Activated naive CD4-positive, alpha-beta T cell (primary cell): ENCODE measurements around the gene TGIF1.

Source experiments
- DNase-seq, 4 experiments: peaks; one replicate each; lab custom pipeline; 2025; lab: John Stamatoyannopoulos, UW

The TGIF1 gene

DNA sequence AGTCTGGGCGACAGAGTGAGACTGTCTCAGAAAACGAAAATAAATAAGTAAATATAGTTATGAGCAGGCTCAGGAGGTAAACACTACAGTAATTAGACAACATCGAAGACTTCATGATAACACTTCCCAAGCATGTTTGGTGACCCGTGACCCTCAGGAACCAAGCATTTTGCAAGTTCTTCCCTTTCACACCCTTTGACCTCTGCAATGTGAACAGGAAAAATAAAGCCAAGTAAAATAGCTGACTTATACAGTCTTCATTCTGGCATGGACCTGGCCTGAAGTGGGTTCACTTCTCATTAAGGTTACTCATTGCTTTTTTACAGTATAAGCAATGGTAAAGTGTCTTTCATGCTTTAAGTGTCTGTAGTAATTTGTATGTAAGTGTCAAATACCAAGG is 15.3 kb upstream of the TGIF1 start:
- DNase-seq: no peak

DNA sequence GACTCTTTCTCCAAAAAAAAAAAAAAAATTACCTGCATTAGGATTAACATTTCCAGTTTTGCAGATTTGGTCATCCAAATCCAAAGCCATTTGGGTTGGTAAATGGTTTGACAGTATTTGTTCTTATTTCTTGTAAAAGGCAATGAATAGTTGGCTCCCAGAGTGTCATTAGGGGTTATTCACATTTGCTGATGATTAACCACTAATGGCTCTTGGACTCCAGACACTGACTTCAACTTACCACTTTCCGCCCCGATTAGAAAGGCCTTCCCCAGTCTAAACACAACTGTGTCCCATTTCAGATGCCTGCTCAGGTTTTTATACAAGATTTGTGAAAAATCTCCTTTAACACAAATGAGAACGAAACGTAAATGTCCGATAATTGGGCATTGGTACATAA is 9.6 kb upstream of the TGIF1 start:
- no peak for DNase-seq

DNA sequence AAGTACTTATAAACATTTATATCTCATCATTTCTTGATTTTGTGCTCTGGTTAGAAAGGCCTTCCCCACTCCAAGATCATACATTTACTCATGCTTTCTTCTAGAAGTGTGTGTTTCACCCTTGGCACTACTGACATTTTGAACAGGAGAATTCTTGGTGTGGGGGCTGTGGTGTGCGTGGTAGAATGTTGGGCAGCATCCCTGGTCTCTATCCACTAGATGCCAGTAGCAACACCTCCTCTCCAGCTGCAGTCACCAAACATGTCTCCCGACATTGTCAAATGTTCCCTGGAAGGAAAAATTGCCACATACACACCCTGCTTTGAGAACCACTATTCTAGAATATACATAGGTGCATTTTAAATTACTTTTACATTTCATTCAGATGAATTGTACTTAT is 8.7 kb upstream of the TGIF1 start:
- DNase-seq: no peak

GRCh38 chr18:3442919-3443318 is 7.1 kb upstream of the TGIF1 start:
- no peak for DNase-seq

GRCh38 chr18:3444296-3444695 is 5.7 kb upstream of the TGIF1 start:
- no peak for DNase-seq

DNA sequence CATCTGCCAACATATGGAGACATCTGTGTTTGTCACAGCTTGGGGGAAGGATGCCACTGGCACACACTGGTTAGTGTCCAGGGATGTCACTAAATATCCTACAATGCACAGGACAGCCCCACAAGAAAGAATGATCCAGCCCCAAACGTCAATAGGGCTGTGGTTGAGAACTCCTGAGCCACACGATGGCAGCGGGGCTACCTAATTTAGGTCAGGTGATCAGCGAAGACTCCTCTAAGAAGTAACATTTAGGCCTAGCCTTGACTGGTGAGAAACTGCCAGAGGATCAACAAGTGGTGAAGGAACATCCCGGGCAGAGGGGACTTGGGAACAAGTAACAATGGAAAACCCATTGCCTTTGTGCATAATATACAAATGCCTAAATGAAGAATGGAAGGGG is 5.0 kb upstream of the TGIF1 start:
- DNase-seq: no peak

DNA sequence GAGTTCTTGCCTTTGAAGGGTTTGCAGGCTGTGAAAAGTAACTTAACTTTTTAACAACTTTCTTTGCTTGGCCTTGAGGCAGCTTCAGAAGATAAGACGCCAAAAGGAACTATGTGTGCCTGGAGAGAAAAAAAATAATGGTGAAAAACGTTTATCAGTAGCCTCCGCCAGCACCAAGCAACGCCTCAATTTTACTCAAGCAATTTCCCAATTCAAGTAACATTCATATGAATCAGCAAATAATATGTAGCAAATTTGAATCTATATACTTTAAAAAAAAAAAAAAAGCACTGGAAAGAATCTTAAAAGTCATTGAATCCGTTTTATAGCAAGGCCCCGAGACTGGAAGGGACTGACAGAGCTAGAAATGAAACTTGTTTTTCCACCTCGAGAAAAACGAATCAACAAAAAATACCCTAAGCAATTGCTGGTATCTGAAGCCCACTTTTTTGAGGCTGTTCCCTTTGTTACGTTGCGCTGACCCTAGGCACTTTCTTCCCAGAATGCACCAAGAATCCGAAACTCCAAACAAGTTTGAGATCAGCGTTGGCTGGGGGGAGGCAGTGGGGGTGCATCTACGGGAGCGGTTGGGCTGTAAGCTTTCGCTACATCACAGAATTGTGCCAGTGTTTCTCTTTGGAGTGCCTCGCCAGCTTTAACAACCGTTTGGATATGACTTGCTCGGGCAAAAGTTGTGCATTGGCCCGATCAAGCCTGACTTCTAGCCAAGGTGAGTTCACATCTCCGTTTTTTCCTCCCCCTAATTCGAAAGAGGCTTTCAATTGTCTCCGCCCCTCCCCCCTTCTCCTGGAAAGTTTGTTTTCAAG is 2.7 kb upstream of the TGIF1 start:
- no peak for DNase-seq

DNA sequence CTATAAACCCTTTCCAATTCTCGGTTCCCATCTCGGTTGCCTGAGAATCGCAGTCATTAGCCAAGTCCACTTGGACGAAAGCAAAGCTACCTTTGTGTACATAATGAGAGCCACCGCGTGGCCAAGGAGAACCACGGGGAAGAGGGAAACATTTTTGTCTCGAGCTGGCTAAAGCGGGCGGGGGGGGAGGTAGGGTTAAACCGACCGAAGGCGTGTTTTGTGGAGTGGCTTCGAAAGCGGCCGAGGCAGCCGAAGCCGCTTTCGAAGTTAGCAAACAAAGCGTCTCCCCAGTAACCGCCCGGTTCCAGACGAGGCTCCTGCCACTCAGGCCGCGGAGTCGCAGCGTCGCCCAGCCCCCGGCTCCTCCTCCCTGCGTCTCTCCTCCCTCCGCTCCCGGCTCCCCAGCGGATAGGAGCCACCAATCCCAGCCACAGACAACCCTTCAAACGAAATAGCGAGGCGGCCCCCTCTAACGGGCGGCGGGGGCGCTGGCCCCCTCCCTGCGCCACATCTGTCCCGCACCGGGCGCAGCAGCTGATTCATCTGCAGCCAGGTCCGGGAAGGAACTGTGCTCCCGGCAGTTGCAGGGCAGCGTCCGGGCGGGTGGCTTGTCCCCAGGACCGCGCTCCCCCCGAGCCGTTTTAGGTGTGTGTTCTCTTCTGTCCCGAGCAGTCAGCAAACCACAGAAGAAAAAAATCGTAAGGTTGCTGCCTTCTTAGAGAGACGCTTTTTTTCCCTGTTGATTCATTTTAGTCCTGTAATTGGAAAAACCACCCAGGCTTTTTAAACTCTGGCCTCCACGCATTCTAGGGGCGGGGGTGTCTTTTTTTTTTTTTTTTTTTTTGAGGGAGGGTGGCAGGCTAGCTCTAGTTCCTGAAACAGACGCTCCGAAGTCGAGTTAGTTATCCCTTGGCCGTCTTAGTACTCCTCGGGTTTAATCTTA is 1.8 kb upstream of the TGIF1 start:
- DNase-seq: peak; percentile 46 to 75 (median 61)

DNA sequence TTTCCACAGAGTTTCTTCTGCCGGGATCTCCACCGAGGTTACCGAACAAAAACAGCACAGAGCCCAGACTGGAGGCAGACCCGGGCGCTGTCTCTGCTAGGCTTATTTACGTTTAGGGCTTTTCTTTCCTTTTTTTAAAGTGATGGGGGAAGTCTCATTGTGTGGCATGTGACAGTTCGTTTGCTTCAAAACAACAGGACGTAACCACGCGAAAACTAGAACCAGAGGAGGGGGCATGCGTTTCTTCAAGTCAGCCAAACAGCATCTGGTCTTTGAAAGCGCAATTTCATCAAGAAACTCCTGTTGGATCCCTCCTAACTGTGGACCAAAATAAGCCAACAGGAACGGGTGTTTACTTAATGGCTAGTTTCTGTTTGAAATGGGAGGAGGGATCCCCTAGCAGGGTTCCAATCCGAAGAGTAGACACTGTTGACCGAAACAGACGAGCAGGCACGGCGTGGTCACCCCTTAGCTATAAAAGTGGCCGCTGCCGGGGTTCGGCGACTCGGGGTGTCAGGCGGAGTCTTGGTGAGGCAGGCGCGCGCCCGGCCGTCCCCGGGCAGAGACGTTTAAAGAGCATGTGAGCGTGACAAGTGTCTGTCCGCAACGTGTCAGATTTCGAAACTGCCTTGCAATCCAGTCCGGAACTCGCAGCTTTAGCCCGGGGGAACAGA is 997 bp upstream of the TGIF1 start:
- peak; percentile 56 to 83 (median 72) for DNase-seq

GRCh38 chr18:3449512-3450011 is 410 bp upstream of the TGIF1 start:
- peak; percentile 67 to 83 (median 74) for DNase-seq

- DNase-seq: no peak
Observed at GRCh38 chr18:3450799-3451182, 819 bp downstream of the TGIF1 start.

GRCh38 chr18:3451183-3451988 is 1.4 kb downstream of the TGIF1 start:
- DNase-seq: peak; percentile 62 to 71 (median 68)

DNA sequence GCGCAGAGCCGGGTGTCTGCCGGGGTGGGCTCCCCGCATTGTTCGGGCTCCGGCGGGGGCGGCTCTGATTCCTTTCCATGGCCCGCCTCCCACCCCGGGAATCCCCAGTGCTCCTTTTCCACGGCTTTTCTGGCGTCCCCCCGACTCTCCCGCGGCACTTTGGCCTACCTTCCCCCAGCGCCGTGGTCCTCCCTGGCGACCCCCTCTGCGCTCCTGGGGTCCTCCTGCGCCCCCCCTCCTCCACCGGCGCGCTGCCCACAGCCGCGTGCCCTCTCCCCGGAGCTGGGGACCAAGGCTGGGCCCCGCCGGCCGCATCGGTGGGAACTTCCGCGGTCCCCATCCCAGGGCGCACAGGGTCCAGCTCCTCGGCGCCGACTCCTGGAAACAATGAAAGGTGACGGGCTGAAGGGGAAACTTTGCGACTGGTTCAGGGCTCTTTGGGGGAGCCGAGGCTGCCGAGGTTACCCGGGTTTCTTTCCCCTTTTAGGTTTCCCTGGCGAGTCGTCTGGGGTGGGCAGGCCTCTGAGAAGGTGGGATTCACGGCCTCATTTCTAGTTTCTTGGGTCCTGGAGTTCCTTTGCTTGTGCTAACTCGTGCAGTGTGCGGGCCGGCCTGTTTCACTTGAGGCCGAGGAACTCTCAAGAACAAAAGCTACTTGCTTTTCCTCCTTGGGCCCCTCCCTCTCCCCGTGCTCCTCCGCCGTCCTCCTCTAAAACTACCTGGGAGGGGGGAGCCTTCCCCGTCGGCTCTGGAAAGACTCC is 2.2 kb downstream of the TGIF1 start:
- DNase-seq: peak in 3 of 4 experiments; percentile 8 to 24 (median 22)

GRCh38 chr18:3452750-3453539 is 3.0 kb downstream of the TGIF1 start:
- no peak for DNase-seq

- DNase-seq: no peak
Observed at GRCh38 chr18:3453540-3454364, 3.8 kb downstream of the TGIF1 start.

- DNase-seq: no peak
Observed at GRCh38 chr18:3454365-3455089, 4.6 kb downstream of the TGIF1 start.

- DNase-seq: no peak
Observed at GRCh38 chr18:3455090-3455635, 5.2 kb downstream of the TGIF1 start.
